H1 (cell line): Measurements from ENCODE around the gene TSPOAP1. TPM values are rescaled to one million over a fixed set of nuclear protein-coding genes. Genes with fewer than 3 reads are reported as not detected.

Source experiments
- CTCF ChIA-PET: fragments of 300-600 bp; sonication (Branson Sonifier 250); formaldehyde crosslinking; loops from one replicate; lab custom pipeline; 2021; ENCODE audit not compliant: partially characterized antibody; lab: Charles Lee
- POLR2A ChIA-PET: fragments of 300-600 bp; sonication (Branson Sonifier 250); formaldehyde crosslinking; loops from one replicate; lab custom pipeline; 2021; ENCODE audit warnings: inconsistent platforms; ENCODE audit not compliant: partially characterized antibody; lab: Charles Lee
- DNase-seq, 2 experiments: peaks; one replicate each; pipeline versions ENCODE4 v3.0.0 to v3.0.0-alpha.2; 2010 to 2022; ENCODE audit warnings: low spot score in 2 of 2, low read depth in 1 of 2, mixed read lengths in 1 of 2
- FAIRE-seq: peaks from 2 replicates; lab custom pipeline; 2011; peaks lifted over from hg19 to GRCh38; lab: Jason Lieb, UNC
- H2AFZ ChIP-seq: 2 replicates; pipeline ENCODE4 v1.8.1; 2012; ENCODE audit warnings: low read length, inconsistent platforms
- H2AK5ac ChIP-seq: 2 replicates; pipeline ENCODE4 v1.6.1; 2013; ENCODE audit warnings: low read depth, low read length
- H2BK120ac ChIP-seq: replicated peaks from 2 replicates; pipeline ENCODE3; 2013; ENCODE audit warnings: low read depth, low read length, inconsistent platforms
- H2BK12ac ChIP-seq: 2 replicates; pipeline ENCODE4 v1.6.1; 2013; ENCODE audit warnings: low read depth, low read length
- H2BK15ac ChIP-seq: 2 replicates; pipeline ENCODE4 v1.6.1; 2013; ENCODE audit warnings: low read length
- H2BK20ac ChIP-seq: 2 replicates; pipeline ENCODE4 v1.6.1; 2013; ENCODE audit warnings: low read length
- H2BK5ac ChIP-seq: 2 replicates; pipeline ENCODE4 v1.6.1; 2013; ENCODE audit warnings: low read depth, low read length
- H3K14ac ChIP-seq: 2 replicates; pipeline ENCODE4 v1.6.1; 2013; ENCODE audit warnings: inconsistent platforms; ENCODE audit not compliant: insufficient read length
- H3K18ac ChIP-seq: 2 replicates; pipeline ENCODE4 v1.6.1; 2013; ENCODE audit warnings: low read length; ENCODE audit errors: extremely low read depth
- H3K23ac ChIP-seq: 2 replicates; pipeline ENCODE4 v1.6.1; 2013; ENCODE audit warnings: inconsistent platforms; ENCODE audit not compliant: insufficient read length
- H3K23me2 ChIP-seq: 2 replicates; pipeline ENCODE4 v1.6.1; 2013; ENCODE audit warnings: low read depth, low read length
- H3K27ac ChIP-seq: 2 replicates; pipeline ENCODE4 v1.6.1; 2011; ENCODE audit warnings: low read depth, low read length, inconsistent platforms
- H3K27me3 ChIP-seq, 4 experiments: replicated peaks in 1 of 4; 1 replicate in 1 of 4; 2 replicates in 3 of 4; pipeline versions ENCODE4 v1.6.1 to v1.8.1; 2011 to 2013; ENCODE audit warnings: low read length in 3 of 4, mild to moderate bottlenecking in 3 of 4, inconsistent platforms in 2 of 4, mixed read lengths in 2 of 4, moderate library complexity in 1 of 4; ENCODE audit not compliant: control insufficient read depth in 3 of 4, insufficient read depth in 3 of 4; ENCODE audit errors: extremely low read depth in 1 of 4
- H3K36me3 ChIP-seq, 4 experiments: 2 replicates each; pipeline versions ENCODE4 v1.6.1 to v1.8.1; 2011 to 2013; ENCODE audit warnings: mild to moderate bottlenecking in 4 of 4, low read length in 3 of 4, moderate library complexity in 2 of 4, control low read depth in 1 of 4, inconsistent platforms in 1 of 4; ENCODE audit not compliant: insufficient read depth in 4 of 4, control insufficient read depth in 2 of 4
- H3K4ac ChIP-seq: replicated peaks from 2 replicates; pipeline ENCODE3; 2013; ENCODE audit warnings: low read length, low read depth, mixed read lengths, inconsistent platforms; ENCODE audit not compliant: insufficient read length
- H3K4me1 ChIP-seq, 4 experiments: replicated peaks in 1 of 4; 1 replicate in 1 of 4; 2 replicates in 3 of 4; pipeline versions ENCODE4 v1.6.1 to v1.8.1; 2011 to 2013; ENCODE audit warnings: low read length in 3 of 4, inconsistent platforms in 2 of 4, mixed read lengths in 1 of 4; ENCODE audit not compliant: insufficient read depth in 4 of 4, control insufficient read depth in 3 of 4
- H3K4me2 ChIP-seq, 2 experiments: 2 replicates each; pipeline versions ENCODE4 v1.6.1 to v1.8.1; 2011 to 2013; ENCODE audit warnings: low read depth in 2 of 2, low read length in 2 of 2, control low read depth in 1 of 2, inconsistent platforms in 1 of 2, mild to moderate bottlenecking in 1 of 2; ENCODE audit not compliant: insufficient read depth in 1 of 2
- H3K4me3 ChIP-seq, 4 experiments: fragments of 200-600, 300-600 bp in 1 of 4; sonication (generic), shearing (Covaris generic), sonication (Bioruptor Twin) in 1 of 4; 2 replicates each; pipeline versions ENCODE4 v1.5.1 to v1.8.1; 2011 to 2016; ENCODE audit warnings: low read length in 4 of 4, low read depth in 3 of 4, control low read depth in 2 of 4, inconsistent platforms in 2 of 4, mild to moderate bottlenecking in 2 of 4, mixed read lengths in 1 of 4, moderate library complexity in 1 of 4; ENCODE audit not compliant: insufficient read depth in 2 of 4; ENCODE audit errors: extremely low read depth in 1 of 4
- H3K56ac ChIP-seq: replicated peaks from 2 replicates; pipeline ENCODE3; 2013; ENCODE audit warnings: low read depth, mild to moderate bottlenecking, mixed read lengths, low read length, inconsistent platforms; ENCODE audit not compliant: insufficient read length
- H3K79me1 ChIP-seq: 2 replicates; pipeline ENCODE4 v1.6.1; 2013; ENCODE audit warnings: low read depth, low read length, control low read depth
- H3K79me2 ChIP-seq, 2 experiments: 2 replicates each; pipeline versions ENCODE4 v1.6.1 to v1.8.1; 2012 to 2013; ENCODE audit warnings: low read length in 2 of 2, mild to moderate bottlenecking in 2 of 2, inconsistent platforms in 1 of 2; ENCODE audit not compliant: insufficient read depth in 2 of 2, control insufficient read depth in 1 of 2
- H3K9ac ChIP-seq, 4 experiments: replicated peaks in 1 of 4; 1 replicate in 1 of 4; 2 replicates in 3 of 4; pipeline versions ENCODE4 v1.6.1 to v1.8.1; 2011 to 2013; ENCODE audit warnings: low read depth in 3 of 4, low read length in 3 of 4, control low read depth in 2 of 4, mild to moderate bottlenecking in 2 of 4, moderate library complexity in 2 of 4, inconsistent platforms in 1 of 4; ENCODE audit errors: extremely low read depth in 1 of 4
- H3K9me3 ChIP-seq, 2 experiments: 2 replicates each; pipeline versions ENCODE4 v1.6.1 to v1.8.1; 2012 to 2013; ENCODE audit warnings: mild to moderate bottlenecking in 2 of 2, moderate library complexity in 2 of 2, control low read depth in 1 of 2, inconsistent platforms in 1 of 2, low read depth in 1 of 2, low read length in 1 of 2, mixed read lengths in 1 of 2; ENCODE audit not compliant: insufficient read depth in 2 of 2
- H4K20me1 ChIP-seq, 2 experiments: replicated peaks in 1 of 2; 2 replicates each; pipeline versions ENCODE3 to v1.8.1; 2011 to 2013; ENCODE audit warnings: inconsistent platforms in 2 of 2, low read length in 2 of 2, mild to moderate bottlenecking in 1 of 2; ENCODE audit not compliant: insufficient read depth in 2 of 2, control insufficient read depth in 1 of 2
- H4K5ac ChIP-seq: 2 replicates; pipeline ENCODE4 v1.6.1; 2013; ENCODE audit warnings: low read length, low read depth, mixed read lengths, inconsistent platforms; ENCODE audit not compliant: insufficient read length
- H4K8ac ChIP-seq: 2 replicates; pipeline ENCODE4 v1.8.0; 2013; ENCODE audit warnings: mild to moderate bottlenecking, moderate library complexity, low read length, inconsistent platforms; ENCODE audit not compliant: insufficient read depth; ENCODE audit errors: extremely low read depth
- H4K91ac ChIP-seq: replicated peaks from 2 replicates; pipeline ENCODE3; 2013; ENCODE audit warnings: low read length, mixed read lengths, inconsistent platforms; ENCODE audit not compliant: insufficient read length
- CEBPB ChIP-seq: IDR thresholded peaks from 2 replicates; pipeline ENCODE4 v1.6.1; 2012; ENCODE audit warnings: low read depth, low read length
- FOSL1 ChIP-seq: IDR thresholded peaks from 2 replicates; pipeline ENCODE4 v1.6.1; 2011; ENCODE audit warnings: mild to moderate bottlenecking, low read depth, low read length, moderate library complexity; ENCODE audit not compliant: insufficient read depth
- NRF1 ChIP-seq: IDR thresholded peaks from 2 replicates; pipeline ENCODE4 v1.6.1; 2011; ENCODE audit warnings: mild to moderate bottlenecking, low read depth, low read length, improper control_type of control experiment
- SIN3A ChIP-seq, 2 experiments: IDR thresholded peaks in 1 of 2; conservative IDR thresholded peaks in 1 of 2; 2 replicates each; pipeline ENCODE4 v1.6.1; 2011 to 2012; ENCODE audit warnings: low read length in 2 of 2, improper control_type of control experiment in 1 of 2, low read depth in 1 of 2, mild to moderate bottlenecking in 1 of 2
- WGBS, 2 experiments: shearing (Covaris generic) in 1 of 2; methylation state at CpG; one replicate each; pipeline versions ENCODE4 v1.1.6 to v1.1.7; 2013 to 2015; ENCODE audit warnings: low lambda C conversion rate in 2 of 2, mixed read lengths in 2 of 2, inconsistent platforms in 1 of 2, low coverage in 1 of 2, missing lambda C conversion rate in 1 of 2; ENCODE audit not compliant: insufficient replicate concordance in 2 of 2, insufficient coverage in 1 of 2, insufficient read length in 1 of 2; ENCODE audit errors: extremely low coverage in 1 of 2, missing lambda C conversion rate in 1 of 2; 5-methylcytosine and 5-hydroxymethylcytosine counted together
- polyA plus RNA-seq, 7 experiments: library from polyadenylated mRNA; depleted of rRNA in 3 of 7; stranded (reverse) in 5 of 7; unstranded in 2 of 7; fragments of >200 nt in 5 of 7; fragments of 200-250 nt in 2 of 7; gene quantifications; 1 replicate in 5 of 7; 2 replicates in 1 of 7; 4 replicates in 1 of 7; pipeline versions ENCODE4 v1.2.1 to v1.2.3, GENCODE V29; 2011 to 2013; ENCODE audit warnings: missing spikeins in 2 of 7, mixed read lengths in 2 of 7
- total RNA-seq: library from RNA; stranded (reverse); fragmentation: NEBNext Ultra II Directional; extraction: Animal tissue kit (Norgen Biotek cat#: 25700); gene quantifications from 2 replicates; pipeline ENCODE4 v1.2.1, GENCODE V29; 2021

TSPOAP1 gene
- total and polyA plus RNA-seq, 2 of the 8 experiments (the other 6 are each of a cell fraction or from before 2014, with no cell fraction given), result 7.6 to 9.2 TPM

DNA sequence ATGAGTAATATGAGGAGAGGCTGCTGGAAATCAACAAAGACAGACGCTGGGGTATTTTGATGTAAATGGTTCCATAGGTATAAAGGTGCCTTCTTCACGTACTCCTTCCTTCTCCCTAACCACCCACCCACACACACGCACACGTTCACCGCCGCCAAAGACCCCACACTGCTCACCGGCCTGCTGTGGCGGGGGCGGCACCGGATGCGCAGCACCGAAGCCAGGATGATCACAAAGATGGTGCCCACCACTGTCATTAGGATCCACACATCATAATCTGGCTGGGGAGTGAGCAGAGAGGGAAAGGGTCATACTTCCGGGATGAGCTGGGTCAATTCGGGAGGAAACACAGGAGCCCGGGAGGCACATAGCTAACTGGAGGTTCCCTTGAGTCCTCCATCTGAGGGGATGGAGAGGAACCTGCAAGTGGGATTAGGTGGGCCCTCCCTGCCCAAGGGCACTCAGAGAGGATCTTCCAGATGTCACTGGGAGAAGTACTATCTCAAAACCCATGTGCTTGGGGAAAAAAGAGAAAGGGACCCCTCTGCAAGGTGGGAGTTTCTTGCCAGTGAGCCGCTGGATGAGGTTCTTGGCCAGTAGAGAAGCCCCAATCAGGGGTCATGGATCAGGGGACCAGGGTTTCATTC is 33.9 kb upstream of the TSPOAP1 start:
- Histone ChIP-seq H4K5ac (no peak overlapping the region), H2AK5ac (no peak overlapping the region), H2BK5ac (no peak overlapping the region), H2BK15ac (no peak overlapping the region), H3K27ac (no peak overlapping the region), H3K18ac (no peak overlapping the region), H4K8ac (no peak overlapping the region), H2AFZ (no peak overlapping the region), H3K9me3 (no peaks in the 10 kb centered on the region), H3K4me1 (peaks cover 0 to 2% (median 0%) of the 10 kb centered on the region in 4 experiments; a peak in 1 of 7 replicates), H3K79me2 (no peaks in the 10 kb centered on the region), H4K91ac (no peak overlapping the region), H3K4me2 (no peak overlapping the region), H2BK120ac (no peak overlapping the region), H3K36me3 (no peaks in the 10 kb centered on the region), H3K4me3 (no peak overlapping the region), H3K23ac (no peak overlapping the region), H3K79me1 (no peaks in the 10 kb centered on the region), H3K23me2 (no peaks in the 10 kb centered on the region; the same call in 1 of the 2 replicates), H3K9ac (no peak overlapping the region), H4K20me1 (no peaks in the 10 kb centered on the region), H3K14ac (no peak overlapping the region), H2BK20ac (no peak overlapping the region), H3K4ac (no peak overlapping the region), H2BK12ac (no peak overlapping the region), H3K56ac (no peak overlapping the region), H3K27me3 (no peaks in the 10 kb centered on the region)
- DNase-seq, result no peak
- ChIA-PET CTCF (interaction anchor here (0.9 to 6.0 kb wide), 11 partner anchors 9 to 71 kb away, joined by 3 to 32 read pairs (median 5); partner anchors contain the start of genes RNF43 and SUPT4H1), POLR2A (interaction anchor here (1.3 to 4.5 kb wide), 3 partner anchors 9 to 19 kb away, joined by 3 to 30 read pairs (median 12); partner anchors contain the start of gene SUPT4H1)
- FAIRE-seq, result no peak
- WGBS, 2 experiments, result 95% methylated on average over 15 of the region's 16 CpGs; no CpG with 5 or more reads in 1 of the 2 experiments
- no peak for TF ChIP-seq SIN3A (conservative IDR thresholded peaks at IDR 0.05 in 1 of 2, IDR thresholded peaks at IDR 0.05 in 1 of 2; ENCODE audit: low read depth in 1 of 2, low read length in 2 of 2)
- no peak for TF ChIP-seq CEBPB
- TF ChIP-seq NRF1, result no peak
- TF ChIP-seq FOSL1, result no peak
